Stimulated activated naive CD4-positive, alpha-beta T cell (primary cell): ENCODE results near the gene CFHR2.

Experiments used
- DNase-seq, 6 experiments: peaks; one replicate each; lab custom pipeline; 2025; lab: John Stamatoyannopoulos, UW

CFHR2 gene

GRCh38 chr1:197001828-197002227, 58.3 kb downstream of the CFHR2 start:
- no peak for DNase-seq

DNA sequence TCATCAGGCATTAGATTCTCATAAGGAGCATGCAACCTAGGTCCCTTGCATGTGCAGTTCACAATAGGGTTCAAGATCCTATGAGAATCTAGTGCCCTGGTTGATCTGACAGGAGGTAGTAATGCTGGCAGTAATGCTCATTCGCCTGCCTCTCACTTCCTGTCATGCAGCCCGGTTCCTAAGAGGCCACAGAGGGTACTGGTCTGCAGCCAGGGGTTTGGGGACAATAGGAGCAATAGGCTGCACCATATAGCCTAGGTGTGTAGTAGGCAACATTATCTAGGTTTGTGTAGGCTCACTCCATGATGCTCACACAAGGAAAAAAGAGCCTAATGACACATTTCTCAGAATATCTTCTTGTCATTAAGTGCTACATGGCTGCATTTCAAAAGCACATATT, 59.6 kb downstream of the CFHR2 start:
- no peak for DNase-seq

DNA sequence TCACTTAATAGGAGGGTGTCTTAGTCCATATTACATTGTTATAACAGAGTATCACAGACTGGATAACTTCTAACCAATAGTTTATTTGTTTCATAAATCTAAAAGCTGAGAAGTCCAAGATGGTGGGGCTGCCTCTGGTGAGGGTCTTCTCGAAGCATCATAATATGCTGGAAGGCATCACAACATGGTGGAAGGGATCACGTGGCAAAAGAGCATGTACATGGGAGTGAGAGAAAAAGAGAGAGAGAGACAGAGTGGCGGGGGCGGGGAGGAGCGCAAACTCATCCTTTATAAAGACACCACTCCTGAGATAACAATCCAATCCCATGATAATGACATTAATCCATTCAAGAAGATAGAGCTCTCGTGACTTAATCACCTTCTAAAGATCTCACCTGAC, 65.3 kb downstream of the CFHR2 start:
- no peak for DNase-seq
